B cell (primary cell): ENCODE measurements around the gene SLIT3.

Experiments used
- EZH2 ChIP-seq: IDR thresholded peaks from 2 replicates; pipeline ENCODE4 v1.6.1; 2012; ENCODE audit warnings: borderline replicate concordance, low read depth, mild to moderate bottlenecking, moderate library complexity, low read length; ENCODE audit not compliant: insufficient read depth, poor library complexity, severe bottlenecking
- TF ChIP-seq, protein P1 (sequence below): fragments of 200-600 bp; IDR thresholded peaks from one replicate; pipeline ENCODE4 v1.8.0; 2022; ENCODE audit warnings: antibody characterized with exemption, mild to moderate bottlenecking

DNA sequence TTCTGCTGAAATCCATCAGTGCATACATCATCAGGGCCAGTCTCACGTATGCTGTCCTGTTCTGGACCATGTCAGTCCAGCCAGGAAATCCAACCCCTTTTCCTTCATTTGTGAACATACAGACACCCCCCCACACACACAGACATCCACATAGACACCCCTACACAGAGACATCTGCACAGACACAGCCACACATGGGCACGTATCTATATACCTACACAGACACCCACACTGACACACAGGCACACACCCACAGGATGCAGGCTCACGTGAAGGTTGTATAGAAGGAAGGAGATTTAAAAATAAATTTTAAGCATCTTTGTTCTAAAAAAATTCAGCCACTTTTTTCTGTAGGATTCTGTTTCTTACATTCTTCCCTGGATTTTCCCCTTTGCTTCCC, 325.6 kb downstream of the SLIT3 start:
- TF ChIP-seq, protein P1, sequence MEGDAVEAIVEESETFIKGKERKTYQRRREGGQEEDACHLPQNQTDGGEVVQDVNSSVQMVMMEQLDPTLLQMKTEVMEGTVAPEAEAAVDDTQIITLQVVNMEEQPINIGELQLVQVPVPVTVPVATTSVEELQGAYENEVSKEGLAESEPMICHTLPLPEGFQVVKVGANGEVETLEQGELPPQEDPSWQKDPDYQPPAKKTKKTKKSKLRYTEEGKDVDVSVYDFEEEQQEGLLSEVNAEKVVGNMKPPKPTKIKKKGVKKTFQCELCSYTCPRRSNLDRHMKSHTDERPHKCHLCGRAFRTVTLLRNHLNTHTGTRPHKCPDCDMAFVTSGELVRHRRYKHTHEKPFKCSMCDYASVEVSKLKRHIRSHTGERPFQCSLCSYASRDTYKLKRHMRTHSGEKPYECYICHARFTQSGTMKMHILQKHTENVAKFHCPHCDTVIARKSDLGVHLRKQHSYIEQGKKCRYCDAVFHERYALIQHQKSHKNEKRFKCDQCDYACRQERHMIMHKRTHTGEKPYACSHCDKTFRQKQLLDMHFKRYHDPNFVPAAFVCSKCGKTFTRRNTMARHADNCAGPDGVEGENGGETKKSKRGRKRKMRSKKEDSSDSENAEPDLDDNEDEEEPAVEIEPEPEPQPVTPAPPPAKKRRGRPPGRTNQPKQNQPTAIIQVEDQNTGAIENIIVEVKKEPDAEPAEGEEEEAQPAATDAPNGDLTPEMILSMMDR, result no peak
- TF ChIP-seq EZH2, result no peak
